NOMO-1 treated with dmso at 0.1 percent for 144 hours (cell line): ENCODE data around the gene RAPGEF6.
"Not testable (repeated sequence)": the region's sequence is repeated elsewhere in the genome, so short reads cannot be mapped to it uniquely, and the experiment has no call there.

Source experiments
- DNase-seq: peaks from one replicate; lab custom pipeline; 2025; ENCODE audit not compliant: unreplicated experiment; lab: John Stamatoyannopoulos, UW

RAPGEF6 gene

DNA sequence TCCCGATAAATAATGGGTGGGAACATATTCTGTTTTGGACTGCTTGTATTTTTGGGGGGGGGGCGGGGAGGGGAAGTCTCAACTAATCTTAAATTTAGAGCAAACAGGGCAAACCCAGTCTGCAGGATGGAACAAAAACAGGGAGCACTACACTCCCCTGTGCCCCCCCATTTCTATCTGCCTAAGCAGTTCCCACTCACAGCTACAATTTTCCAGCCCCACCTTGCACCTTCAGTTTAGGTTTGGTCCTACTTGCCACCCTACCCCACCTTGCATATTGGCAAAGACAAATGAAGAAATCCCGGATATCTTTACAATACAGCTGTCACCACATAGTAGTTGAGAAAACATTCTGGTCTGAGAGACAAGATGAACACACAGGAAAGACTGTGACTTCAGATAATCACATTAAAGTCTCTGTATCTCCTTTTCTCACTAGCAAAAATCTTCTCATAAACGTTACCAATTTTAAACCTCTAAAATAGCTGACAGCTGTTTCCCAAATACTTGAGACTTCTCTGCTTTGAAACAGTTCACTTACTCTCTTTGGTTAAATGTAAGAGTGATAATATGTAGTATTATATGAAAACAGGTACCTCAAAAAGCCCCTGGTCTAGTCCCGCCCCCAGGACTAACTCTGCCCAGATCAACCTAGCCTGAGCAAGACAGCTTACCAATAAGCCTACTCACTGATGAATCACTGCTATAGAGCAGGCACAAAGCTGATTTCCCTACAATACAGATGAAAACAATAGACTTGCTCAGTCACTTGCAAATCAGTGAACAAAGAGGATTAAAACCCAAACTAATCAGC, 5.2 kb upstream of the RAPGEF6 start:
- DNase-seq, result no peak

DNA sequence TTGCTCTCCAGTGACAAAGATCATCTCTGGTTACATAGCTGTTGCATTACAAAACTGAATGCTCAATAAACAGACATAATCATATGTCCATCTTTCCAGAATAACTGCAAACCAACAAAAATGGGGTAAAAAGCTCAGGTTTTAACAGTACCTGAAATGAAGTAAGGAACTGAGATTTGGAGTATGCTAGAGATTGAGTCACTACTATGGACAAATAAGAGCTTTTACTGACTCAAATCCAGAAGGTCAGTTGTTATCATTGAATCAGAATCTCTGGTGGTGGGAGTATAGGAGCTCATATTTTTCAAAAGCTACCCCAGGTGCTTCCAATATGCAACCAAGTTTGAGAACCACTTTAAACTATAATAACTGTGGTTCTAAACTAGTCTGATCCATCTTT, 4.1 kb upstream of the RAPGEF6 start:
- DNase-seq, result no peak

DNA sequence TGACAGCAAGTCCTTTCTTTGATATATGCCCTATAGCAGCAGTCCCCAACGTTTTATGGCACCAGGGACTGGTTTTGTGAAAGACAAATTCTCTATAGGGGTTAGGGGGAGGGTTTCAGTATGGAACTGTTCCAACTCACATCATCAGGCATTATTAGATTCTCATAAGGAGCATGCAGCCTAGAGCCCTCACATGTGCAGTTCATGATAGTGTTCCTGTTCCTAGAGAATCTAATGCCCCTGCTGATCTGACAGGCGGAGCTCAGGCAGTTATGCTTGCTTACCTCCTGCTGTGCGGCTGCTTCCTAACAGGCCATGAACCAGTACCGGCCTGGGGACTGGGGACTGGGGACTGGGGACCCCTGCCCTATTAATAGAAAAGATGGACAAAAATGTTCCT, 2.7 kb upstream of the RAPGEF6 start:
- no peak for DNase-seq

DNA sequence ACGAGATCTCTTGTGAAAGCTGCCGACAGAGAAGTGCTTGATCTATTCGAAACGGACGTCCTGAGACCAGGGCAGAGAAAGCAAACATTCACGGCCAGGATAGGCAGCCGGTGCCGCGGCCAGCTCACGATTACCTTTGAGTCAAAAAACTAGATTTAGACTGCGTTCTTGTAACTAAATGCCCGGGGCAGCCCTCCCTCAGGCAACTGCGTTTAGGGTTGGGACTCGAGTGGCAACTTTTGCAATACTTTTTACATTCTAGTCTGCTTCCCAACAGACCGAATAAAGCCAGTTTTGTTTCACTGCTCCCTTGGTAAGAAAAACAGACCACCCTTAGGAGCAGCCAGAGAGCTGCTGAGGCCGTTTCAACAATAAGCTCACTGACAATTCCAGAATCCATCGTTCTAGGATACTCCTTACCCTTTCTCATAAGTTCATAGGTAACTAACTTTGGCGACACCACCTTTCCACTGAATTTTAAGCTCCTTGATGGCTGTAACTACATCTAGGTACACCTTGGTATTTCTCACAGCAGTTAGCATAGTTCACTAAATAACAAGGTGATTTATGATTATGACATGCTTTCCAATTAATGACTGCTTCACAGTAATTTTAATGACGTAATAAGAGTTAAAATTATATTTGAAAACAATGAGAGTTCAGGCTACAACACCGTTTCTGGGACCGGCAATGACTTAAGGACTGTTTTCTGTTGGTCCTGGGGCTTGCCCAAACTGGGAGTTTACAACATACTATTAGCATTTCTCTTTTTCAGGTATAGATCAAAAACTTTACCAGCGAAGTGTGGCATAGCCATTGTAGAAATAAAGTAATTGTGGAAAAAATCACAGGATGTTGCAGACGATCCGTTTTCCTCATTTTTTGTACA, 899 bp upstream of the RAPGEF6 start:
- DNase-seq, result no peak

DNA sequence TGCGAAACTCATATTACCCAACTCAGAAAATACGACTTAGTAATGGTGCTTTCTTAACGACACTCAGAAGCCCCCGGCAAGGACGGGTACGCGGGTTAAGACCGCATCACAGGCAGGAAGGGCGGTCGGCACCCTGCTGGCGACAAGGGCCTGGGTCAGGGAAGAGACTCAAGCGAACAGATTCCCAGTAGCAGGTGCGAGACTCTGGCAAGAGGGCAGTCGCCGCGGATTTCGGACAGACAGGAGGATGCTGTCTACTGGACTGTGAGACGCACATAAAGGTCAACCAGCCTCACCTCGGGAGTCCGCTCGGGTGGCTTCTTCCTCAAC, 398 bp downstream of the RAPGEF6 start:
- DNase-seq, result no peak

DNA sequence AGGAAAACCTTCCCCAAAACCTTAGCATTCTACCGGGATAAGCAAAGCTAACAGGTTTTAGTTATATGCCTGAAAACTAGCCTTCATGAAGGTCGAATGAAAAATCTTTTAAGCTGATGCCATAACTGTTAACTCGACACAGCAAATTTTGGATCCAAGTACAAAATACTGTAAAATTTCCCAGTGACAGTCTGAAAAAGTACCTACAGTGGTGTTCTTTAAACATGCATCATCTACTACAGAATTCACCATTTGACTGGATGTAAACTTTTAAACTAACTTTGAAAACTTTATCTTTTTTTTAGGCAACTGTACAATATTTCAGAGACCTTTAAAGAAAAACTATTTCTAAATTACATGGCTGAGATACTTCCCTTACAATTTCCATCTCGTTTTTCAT, 791 bp downstream of the RAPGEF6 start:
- DNase-seq, result no peak

DNA sequence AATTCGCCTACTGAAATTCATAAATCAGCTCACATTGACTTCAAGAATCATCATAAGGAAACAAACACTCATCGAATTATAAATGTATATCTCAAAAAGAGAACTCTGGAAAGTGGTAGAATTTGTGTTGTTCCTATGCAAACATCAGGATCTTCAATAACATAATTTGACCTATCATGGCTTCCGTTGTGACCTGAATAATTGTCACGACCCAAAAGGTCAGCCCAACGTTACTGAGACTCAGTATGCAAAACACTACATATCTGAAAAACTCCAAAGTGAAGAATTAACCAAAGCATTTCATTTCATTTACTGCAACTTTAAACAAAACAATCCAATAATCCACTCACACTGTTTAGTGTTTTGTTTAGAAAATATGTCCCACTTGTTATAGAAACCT, 1.2 kb downstream of the RAPGEF6 start:
- DNase-seq, result no peak

DNA sequence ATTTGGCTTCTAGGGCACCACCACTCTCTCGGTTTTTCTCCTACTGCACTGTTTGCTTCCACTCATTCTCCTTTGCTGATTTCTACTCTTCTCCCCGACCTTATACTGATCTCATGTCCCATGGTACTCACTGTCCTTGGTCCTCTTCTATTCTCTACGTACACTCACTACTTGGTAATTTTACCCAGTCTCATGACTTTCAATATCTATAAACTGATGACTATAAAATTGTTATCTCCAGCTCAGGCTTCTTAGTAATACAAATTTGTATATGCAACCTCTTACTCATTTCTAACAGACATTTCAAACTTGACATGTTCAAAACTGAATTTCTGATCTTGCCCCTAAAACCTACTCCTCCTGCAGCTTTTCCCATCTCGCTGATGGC, 4.1 kb downstream of the RAPGEF6 start:
- no peak for DNase-seq

DNA sequence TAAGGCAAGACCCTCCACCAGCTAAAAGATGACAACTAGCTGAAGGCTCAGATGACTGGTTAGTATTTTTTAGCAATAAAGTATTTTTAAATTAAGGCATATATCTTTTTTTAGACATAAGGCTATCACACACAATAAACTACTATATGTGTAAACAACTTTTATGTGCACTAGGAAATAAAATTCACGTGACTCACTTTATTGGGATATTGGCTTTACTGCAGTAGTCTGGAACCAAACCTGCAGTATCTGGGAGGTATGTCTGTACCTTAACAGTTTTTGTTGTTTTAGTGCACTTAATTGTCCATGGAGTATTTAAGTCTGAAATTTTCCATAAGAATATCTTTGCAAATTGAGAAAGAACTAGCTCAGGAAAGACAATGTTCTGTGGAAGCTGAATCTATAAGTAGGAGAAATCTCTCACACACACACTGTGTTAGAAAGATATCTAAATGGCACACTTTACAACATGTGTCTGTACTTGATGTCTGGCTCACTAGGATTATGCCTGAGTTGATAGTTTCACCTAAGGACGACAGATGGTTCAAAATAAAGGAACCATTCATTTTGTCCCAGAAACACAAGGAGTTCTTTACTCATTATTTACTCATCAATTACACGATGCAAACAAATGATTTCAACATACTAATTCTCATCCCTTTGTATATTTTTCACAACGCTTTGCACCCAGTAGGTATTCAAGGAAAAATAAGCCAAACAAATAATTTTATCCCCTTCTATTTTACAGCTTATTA, 4.6 kb downstream of the RAPGEF6 start:
- DNase-seq, result no peak

DNA sequence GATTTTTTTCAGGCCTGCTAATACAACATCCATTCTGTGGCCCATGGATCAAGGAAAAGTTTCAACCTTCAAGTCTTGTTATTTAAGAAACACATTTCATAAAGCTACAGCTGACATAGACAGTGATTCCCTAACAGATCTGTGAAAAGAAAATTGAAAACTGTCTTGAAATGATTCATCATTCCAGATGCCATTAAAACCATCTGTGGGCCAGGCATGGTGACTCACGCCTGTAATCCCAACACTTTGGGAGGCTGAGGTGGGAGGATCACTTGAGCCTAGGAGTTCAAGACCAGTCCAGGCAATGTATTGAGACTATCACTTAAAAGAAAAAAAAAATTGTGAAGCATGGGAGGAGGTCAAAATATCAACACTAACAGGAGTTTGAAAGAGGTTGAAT, 6.0 kb downstream of the RAPGEF6 start:
- no peak for DNase-seq

DNA sequence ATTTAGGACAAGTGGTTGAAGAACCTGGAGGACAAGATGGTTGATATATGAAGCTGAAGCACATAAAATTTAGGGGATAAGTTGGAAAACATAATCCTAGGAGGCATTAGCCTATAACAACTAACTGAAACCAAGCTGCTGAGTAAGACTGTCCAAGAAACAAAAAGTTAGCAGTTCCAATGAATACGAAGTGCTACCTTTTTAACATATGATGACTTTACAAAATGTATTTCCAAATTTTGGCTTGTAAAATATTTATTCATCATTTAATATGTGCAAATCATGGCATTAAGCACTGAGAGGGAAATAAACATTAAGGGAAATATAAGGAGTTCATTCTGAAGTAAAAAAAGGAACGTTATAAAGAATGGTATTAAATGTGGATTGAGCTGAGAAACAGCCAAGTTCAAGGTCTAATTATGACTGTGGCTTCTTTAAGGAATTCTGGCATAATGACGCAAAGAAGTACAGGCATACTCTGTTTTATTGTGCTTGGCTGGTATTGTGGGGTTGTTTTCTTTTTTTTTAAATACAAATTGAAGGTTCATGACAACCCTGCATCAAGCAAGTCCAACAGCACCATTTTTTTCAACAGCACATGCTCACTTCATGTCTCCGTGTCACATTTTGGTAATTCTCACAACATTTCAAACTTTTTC, 7.7 kb downstream of the RAPGEF6 start:
- no peak for DNase-seq

DNA sequence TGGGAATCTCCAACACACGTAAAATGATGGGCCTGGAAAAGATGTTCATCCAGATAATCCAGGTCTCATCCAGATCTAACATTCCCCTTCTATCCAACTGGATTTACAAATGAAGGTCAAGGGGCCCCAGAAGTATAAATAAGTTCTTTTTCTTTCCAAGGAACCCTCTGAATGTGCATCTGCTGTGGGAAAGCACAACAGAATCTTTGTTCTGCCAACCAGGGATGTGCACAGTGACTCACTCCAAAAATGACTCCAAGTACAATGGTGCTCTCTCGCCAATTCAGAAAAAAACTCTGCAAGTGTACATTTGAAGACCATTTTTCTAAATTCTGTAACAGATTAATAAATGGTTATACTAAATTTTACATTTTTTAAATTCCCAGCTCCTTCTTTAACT, 12.4 kb downstream of the RAPGEF6 start:
- no peak for DNase-seq

DNA sequence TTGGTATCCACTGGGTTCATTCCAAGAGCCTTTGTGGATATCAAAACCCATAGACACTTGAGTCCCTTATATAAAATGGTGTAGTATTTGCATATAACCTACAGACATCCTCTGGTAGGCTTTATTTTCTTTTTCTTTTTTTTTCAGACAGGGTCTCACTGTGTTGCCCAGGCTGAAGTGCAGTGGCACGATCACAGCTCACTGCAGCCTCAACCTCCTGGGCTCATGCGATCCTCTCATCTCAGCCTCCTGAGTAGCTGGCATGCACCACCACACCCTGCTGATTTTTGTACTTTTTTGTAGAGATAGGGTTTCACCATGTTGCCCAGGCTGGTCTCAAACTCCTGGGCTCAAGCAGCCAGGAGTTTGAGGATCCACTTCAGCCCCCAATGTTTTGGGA, 13.9 kb downstream of the RAPGEF6 start:
- DNase-seq, result not testable (repeated sequence)

DNA sequence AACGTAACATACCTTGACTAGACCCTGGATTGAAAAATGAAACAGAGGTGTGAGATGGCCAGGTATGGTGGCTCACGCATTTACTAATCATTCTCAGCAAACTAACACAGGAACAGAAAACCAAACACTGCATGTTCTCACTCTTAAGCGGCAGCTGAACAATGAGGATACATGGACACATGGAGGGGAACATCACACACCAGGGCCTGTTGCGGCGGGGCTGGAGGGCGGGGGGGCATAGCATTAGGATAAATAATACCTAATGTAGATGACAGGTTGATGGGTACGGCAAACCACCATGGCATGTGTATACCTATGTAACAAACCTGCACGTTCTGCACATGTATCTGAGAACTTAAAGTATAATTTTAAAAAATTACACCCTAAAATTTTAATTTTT, 15.9 kb downstream of the RAPGEF6 start:
- no peak for DNase-seq

DNA sequence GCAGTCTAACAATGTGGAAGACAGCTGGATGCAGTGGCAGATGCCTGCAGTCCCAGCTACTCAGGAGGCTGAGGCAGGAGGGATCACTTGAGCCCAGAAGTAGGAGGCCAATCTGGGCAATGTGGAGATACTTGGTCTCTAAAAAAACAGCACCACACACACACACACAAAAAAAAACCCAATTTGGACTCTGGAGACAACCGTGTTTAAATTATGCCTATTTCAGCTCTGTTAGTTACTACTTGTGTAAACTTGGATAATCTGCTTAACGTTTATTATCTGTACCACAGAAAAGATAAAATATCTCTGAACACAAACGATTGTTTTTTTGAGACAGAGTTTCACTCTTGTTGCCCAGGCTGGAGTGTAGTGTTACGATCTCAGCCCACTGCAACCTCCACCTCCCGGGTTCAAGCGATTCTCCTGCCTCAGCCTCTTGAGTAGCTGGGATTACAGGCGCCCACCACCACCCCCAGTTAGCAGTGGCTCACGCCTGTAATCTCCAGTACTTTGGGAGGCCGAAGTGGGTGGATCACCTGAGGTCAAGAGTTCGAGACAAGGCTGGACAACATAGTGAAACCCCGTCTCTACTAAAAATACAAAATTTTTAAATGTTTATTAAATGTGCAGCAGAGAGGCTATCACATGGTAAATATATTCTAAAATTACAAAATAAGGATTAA, 17.7 kb downstream of the RAPGEF6 start:
- no peak for DNase-seq

DNA sequence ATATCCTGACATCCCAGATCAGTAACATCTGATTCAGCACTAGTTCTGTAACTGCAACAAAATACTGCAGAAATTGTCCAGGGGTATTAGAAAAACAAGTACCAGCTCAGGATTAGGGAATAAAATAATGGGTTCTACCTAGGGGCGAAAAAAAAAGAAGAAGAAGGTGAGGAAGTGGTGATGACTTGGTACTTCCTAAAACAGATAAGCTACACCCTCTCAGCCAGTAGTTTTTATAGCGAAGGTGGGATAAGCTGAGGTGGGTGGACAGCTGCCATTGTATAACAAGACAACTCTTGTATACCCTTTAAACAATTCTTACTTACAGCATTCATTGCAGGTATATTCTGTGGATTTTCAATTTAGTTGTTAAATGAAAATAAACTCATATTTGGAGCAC, 19.1 kb downstream of the RAPGEF6 start:
- DNase-seq, result no peak

DNA sequence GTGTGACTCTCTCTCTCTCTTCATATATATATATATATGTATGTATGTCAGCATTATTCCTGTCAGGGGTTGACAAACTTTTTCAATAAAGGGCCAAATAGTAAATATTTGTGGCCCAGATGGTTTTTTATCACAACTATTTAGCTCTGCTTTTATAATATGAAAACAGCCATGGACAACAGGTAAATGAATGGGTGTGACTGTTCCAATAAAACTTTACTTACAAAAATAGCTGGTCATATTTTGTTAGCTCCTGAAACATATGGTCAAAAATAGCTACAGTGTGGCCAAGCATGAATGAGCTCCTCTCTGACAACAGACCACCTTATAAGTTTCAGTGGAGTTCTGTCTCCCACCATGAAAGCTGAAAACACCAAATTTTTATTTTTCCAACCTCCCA, 21.6 kb downstream of the RAPGEF6 start:
- no peak for DNase-seq

DNA sequence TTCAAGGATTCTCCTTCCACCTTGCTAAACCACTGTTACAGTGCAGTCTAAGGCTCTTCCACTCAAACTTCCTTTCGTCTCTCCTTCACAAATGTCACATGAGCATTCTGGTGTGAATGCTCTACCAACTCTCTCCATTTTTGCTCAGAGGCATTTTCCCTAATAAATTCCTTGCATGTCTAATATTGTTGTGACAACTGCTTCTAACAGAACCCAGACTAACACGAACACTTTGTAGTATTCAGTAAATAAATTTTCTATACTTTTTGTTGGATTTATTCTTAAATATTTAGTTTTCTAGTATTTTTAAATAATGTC, 24.0 kb downstream of the RAPGEF6 start:
- DNase-seq, result no peak

DNA sequence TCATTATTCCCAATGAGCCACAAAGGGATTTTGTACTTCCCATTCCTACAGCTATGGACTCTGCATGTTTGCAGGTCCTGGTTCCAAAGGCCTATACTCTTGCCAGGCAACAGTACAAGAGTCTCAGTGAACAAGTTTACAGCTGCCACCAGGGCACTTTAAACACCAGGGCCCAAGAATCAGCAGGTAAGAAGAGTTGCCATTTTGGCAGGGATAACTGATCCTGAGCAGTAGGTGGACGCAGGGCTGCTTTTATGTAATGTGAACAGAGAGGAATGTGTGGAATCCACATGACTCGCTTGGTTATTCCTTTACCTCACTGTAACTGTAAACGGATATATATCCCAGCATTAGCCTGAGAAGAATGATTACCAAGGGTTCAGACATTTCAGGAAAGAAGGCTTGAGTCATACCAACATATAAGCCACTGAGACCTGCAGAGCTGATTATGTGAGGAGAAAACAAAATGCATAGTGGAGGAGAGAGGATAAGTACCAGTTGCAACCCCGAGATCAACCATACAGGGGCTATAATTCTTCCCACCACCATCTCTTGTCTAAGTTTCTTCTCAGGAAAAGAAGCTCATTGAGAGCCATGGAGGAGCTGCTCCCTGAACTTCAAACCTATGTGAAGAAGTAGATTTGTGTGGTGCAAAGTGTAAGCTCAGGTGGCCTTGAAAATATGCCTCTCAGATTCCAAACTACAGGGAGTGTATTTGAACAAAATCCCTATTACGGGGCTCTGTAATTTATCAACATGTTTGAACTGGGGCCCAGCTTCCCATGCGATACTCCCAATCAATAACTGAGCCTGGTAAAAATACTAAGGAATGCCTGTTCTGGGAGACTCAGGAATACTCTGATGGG, 24.6 kb downstream of the RAPGEF6 start:
- DNase-seq, result no peak

DNA sequence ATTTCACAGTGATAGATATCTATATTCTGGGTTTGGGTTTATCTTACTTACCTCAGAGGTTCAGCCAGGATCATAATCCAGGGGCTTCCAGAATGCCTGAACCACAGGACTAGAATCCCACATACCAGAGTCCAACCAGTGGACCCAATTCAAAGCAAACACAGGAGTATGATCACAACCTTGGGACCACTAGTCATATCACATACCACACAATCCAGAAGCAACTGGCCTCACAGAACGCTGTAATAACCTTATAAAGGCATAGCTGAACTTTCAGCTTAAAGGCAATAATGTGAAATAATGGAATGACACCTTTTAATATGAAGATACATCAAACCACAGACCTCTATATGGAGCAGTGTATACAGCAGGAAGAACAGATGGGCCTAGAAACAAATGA, 25.3 kb downstream of the RAPGEF6 start:
- no peak for DNase-seq
